NCI-H2171 treated with DMSO at 0.1 percent for 48 hours (cell line): ENCODE results near the gene ZNF197.
"Not testable (repeated sequence)": the region's sequence is repeated elsewhere in the genome, so short reads cannot be mapped to it uniquely, and the experiment has no call there.

Source experiments
- DNase-seq: peaks from one replicate; lab custom pipeline; 2025; lab: John Stamatoyannopoulos, UW

Gene ZNF197

GRCh38 chr3:44661189-44661588 lies 36.4 kb downstream of the ZNF197 start:
- DNase-seq = no peak

GRCh38 chr3:44665173-44665572 lies 40.3 kb downstream of the ZNF197 start:
- DNase-seq = no peak

- no peak for DNase-seq
Measured at GRCh38 chr3:44666346-44666745, 41.5 kb downstream of the ZNF197 start.

- DNase-seq = no peak
Measured at GRCh38 chr3:44669760-44670159, 44.9 kb downstream of the ZNF197 start.

GRCh38 chr3:44673466-44673865 lies 48.6 kb downstream of the ZNF197 start:
- not testable (repeated sequence) for DNase-seq

- no peak for DNase-seq
Measured at GRCh38 chr3:44674211-44674610, 49.4 kb downstream of the ZNF197 start.

- no peak for DNase-seq
Measured at GRCh38 chr3:44678480-44679116, 53.8 kb downstream of the ZNF197 start.

GRCh38 chr3:44680921-44681455 lies 56.2 kb downstream of the ZNF197 start:
- no peak for DNase-seq

- DNase-seq = no peak
Measured at GRCh38 chr3:44682182-44682896, 57.5 kb downstream of the ZNF197 start.

- DNase-seq = peak; percentile 83
Measured at GRCh38 chr3:44685128-44685800, 60.4 kb downstream of the ZNF197 start.

GRCh38 chr3:44687898-44688297 lies 63.1 kb downstream of the ZNF197 start:
- DNase-seq = no peak
